Measurements from ENCODE around the gene BMP7.

DNA sequence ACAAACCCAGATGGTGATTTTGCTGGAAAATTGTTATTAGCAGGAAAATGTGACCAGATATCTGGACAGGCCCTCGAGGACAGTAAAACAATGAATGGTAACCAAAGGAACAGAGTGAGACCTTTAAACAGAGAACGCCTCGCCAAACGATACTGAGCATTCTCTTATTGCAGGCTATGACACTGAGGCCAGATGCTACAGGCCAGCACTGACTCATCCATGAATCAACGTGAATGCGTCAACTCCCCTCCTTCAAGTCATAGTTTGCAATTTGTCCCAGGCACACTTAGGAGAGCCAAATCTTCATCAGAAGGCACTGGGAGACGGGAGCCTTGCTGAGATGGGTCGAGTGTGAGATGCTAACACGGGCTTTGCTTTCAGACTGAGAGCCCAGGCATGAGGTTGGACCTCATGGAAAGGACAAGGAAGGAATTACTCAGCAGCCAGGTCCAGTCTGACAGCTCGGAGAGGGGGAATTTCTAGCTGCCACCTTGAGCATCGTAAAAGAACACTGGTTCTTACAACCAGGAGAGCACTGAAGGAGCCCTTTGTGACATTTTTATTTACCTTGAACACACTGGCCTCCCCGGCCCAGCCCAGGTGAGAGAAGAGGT is 60.7 kb downstream of the BMP7 start:
- TF ChIP-seq, protein P1, sequence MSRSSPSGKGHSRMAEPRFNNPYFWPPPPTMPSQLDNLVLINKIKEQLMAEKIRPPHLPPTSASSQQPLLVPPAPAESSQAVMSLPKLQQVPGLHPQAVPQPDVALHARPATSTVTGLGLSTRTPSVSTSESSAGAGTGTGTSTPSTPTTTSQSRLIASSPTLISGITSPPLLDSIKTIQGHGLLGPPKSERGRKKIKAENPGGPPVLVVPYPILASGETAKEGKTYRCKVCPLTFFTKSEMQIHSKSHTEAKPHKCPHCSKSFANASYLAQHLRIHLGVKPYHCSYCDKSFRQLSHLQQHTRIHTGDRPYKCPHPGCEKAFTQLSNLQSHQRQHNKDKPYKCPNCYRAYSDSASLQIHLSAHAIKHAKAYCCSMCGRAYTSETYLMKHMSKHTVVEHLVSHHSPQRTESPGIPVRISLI (tag by site-specific recombination; IDR thresholded peaks at IDR 0.05): no peak
- TF ChIP-seq, protein P2, sequence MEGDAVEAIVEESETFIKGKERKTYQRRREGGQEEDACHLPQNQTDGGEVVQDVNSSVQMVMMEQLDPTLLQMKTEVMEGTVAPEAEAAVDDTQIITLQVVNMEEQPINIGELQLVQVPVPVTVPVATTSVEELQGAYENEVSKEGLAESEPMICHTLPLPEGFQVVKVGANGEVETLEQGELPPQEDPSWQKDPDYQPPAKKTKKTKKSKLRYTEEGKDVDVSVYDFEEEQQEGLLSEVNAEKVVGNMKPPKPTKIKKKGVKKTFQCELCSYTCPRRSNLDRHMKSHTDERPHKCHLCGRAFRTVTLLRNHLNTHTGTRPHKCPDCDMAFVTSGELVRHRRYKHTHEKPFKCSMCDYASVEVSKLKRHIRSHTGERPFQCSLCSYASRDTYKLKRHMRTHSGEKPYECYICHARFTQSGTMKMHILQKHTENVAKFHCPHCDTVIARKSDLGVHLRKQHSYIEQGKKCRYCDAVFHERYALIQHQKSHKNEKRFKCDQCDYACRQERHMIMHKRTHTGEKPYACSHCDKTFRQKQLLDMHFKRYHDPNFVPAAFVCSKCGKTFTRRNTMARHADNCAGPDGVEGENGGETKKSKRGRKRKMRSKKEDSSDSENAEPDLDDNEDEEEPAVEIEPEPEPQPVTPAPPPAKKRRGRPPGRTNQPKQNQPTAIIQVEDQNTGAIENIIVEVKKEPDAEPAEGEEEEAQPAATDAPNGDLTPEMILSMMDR (tag by site-specific recombination; IDR thresholded peaks at IDR 0.05): no peak
- TF ChIP-seq, protein P3, sequence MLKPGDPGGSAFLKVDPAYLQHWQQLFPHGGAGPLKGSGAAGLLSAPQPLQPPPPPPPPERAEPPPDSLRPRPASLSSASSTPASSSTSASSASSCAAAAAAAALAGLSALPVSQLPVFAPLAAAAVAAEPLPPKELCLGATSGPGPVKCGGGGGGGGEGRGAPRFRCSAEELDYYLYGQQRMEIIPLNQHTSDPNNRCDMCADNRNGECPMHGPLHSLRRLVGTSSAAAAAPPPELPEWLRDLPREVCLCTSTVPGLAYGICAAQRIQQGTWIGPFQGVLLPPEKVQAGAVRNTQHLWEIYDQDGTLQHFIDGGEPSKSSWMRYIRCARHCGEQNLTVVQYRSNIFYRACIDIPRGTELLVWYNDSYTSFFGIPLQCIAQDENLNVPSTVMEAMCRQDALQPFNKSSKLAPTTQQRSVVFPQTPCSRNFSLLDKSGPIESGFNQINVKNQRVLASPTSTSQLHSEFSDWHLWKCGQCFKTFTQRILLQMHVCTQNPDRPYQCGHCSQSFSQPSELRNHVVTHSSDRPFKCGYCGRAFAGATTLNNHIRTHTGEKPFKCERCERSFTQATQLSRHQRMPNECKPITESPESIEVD (tag by site-specific recombination; IDR thresholded peaks at IDR 0.05): no peak
- TF ChIP-seq ZNF133 (tag by site-specific recombination; IDR thresholded peaks at IDR 0.05) (no peak), ZNF394 (tag by site-specific recombination; IDR thresholded peaks at IDR 0.05; ENCODE audit: borderline replicate concordance) (no peak)
